Gastroesophageal sphincter (tissue), 4 donors: Measurements from ENCODE around the gene CPSF7. TPM values are rescaled to one million over a fixed set of nuclear protein-coding genes. Genes with fewer than 3 reads are reported as not detected.

Source experiments
- ATAC-seq: fragments of 150-250 bp; one replicate; pipeline ENCODE4 v1.9.1; 2016; ENCODE audit warnings: mild to moderate bottlenecking, moderate library complexity
- H3K27ac ChIP-seq, 4 donors: fragments of 200-600 bp; sonication (generic) in 3 of 4; 1 replicate in 3 of 4; 2 replicates in 1 of 4; pipeline ENCODE4 v1.5.1; 2016 to 2019
- H3K27me3 ChIP-seq: fragments of 200-600 bp; sonication (generic); one replicate; pipeline ENCODE4 v1.5.1; 2019
- H3K36me3 ChIP-seq, 2 donors: fragments of 200-600 bp; sonication (generic); one replicate each; pipeline ENCODE4 v1.5.1; 2019; ENCODE audit warnings: control low read depth in 1 of 2
- H3K4me1 ChIP-seq, 3 donors: fragments of 200-600 bp; sonication (generic); 1 replicate in 2 of 3; 2 replicates in 1 of 3; pipeline ENCODE4 v1.5.1; 2016 to 2019; ENCODE audit warnings: control low read depth in 2 of 3
- H3K4me3 ChIP-seq, 2 donors: fragments of 200-600 bp; sonication (generic); one replicate each; pipeline ENCODE4 v1.5.1; 2019; ENCODE audit warnings: mild to moderate bottlenecking in 1 of 2, moderate library complexity in 1 of 2
- H3K9me3 ChIP-seq, 3 donors: fragments of 200-600 bp; sonication (generic); one replicate each; pipeline ENCODE4 v1.5.1; 2017 to 2019; ENCODE audit warnings: control low read depth in 2 of 3
- EP300 ChIP-seq: sonication (generic); formaldehyde crosslinking; IDR thresholded peaks from one replicate; pipeline ENCODE4 v1.6.1; 2017; ENCODE audit warnings: antibody characterized with exemption, mild to moderate bottlenecking
- POLR2A ChIP-seq, 2 donors: fragments of 450-650 bp; IDR thresholded peaks; one replicate each; pipeline ENCODE4 v1.6.1; 2017; ENCODE audit warnings: antibody characterized with exemption in 2 of 2, mild to moderate bottlenecking in 2 of 2, moderate library complexity in 1 of 2
- POLR2AphosphoS5 ChIP-seq: sonication (generic); formaldehyde crosslinking; IDR thresholded peaks from one replicate; pipeline ENCODE4 v1.6.1; 2017; ENCODE audit warnings: antibody characterized with exemption
- WGBS, 2 donors: methylation state at CpG; one replicate each; pipeline ENCODE4 v1.1.5; 2018; ENCODE audit warnings: low coverage in 1 of 2; 5-methylcytosine and 5-hydroxymethylcytosine counted together
- total RNA-seq, 4 donors: library from RNA; depleted of rRNA; stranded (reverse); fragments of >200 nt; gene quantifications; one replicate each; pipeline ENCODE4 v1.1.0, GENCODE V29; 2016
- TF ChIP-seq, protein P1 (sequence below), 4 experiments: fragments of 200-600 bp in 2 of 4; fragments of 450-650 bp in 2 of 4; sonication (generic) in 1 of 4; IDR thresholded peaks; one replicate each; pipeline ENCODE4 v1.5.1; 2017 to 2019; ENCODE audit warnings: antibody characterized with exemption in 4 of 4, mild to moderate bottlenecking in 2 of 4, moderate library complexity in 2 of 4

CPSF7 gene
- total RNA-seq, 4 donors from 2014 or later: 36.6 to 50.4 (median 43.7) TPM

DNA sequence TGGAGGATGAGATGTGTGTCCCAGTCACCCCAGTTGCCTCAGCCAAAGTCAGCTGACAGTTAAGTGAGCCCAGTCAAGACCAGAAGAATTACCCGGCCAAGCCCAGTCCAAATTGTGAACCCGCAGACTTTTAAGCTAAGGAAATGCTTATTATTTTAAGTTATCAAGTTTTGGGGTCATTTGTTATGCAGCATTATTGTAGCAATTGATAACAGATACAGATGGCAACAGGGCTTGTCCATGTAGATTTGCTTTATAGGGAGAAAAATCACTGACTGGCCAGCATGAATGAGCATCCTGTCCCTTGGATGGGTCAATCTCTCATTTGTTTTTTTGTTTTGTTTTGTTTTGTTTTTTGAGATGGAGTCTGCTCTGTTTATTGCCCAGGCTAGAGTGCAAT is 23.1 kb upstream of the CPSF7 start:
- Histone ChIP-seq H3K9me3 (no peaks in the 10 kb centered on the region), H3K4me1 (peaks cover 5 to 36% (median 10%) of the 10 kb centered on the region in 3 donors), H3K4me3 (no peak overlapping the region), H3K36me3 (peaks cover 0 to 66% of the 10 kb centered on the region in 2 donors), H3K27ac (no peak overlapping the region), H3K27me3 (no peaks in the 10 kb centered on the region)
- 100% methylated on average over 1 to 2 of the region's 2 CpGs for WGBS, 2 donors
- no peak for ATAC-seq
- TF ChIP-seq POLR2AphosphoS5 (no peak), EP300 (no peak)

DNA sequence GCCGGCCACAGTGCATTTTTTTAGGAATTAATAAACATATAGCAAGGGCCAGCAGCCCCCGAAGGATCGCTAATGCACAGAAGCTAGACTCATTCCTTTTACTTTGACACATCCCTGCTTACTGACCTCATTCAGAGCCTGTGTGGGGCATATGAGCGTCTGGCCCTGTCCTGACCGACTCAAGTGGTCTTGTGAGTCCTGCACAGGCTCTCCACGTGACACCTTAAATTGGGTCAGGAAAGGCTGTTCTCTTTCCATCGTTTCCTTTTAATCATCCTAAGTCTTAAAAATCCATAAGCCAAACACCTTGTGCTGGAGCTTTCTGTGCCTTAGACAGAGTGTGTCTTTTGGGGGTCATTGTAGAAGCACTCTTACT is 18.8 kb upstream of the CPSF7 start:
- H3K9me3 ChIP-seq: no peaks in the 10 kb centered on the region
- H3K4me3 ChIP-seq: no peak overlapping the region
- no peak for ATAC-seq
- 22 to 52% methylated on average over 4 to 5 of the region's 7 CpGs for WGBS, 2 donors
- peak overlapping the region; percentile 21 to 75 (median 66) for H3K27ac ChIP-seq
- peaks cover 0 to 90% of the 10 kb centered on the region in 2 donors for H3K36me3 ChIP-seq
- no peaks in the 10 kb centered on the region for H3K27me3 ChIP-seq
- H3K4me1 ChIP-seq: peaks cover 10 to 47% (median 32%) of the 10 kb centered on the region in 3 donors
- TF ChIP-seq EP300 (no peak), POLR2A (IDR thresholded peaks at IDR 0.05) (no peak), POLR2AphosphoS5 (no peak)
- TF ChIP-seq, protein P1, sequence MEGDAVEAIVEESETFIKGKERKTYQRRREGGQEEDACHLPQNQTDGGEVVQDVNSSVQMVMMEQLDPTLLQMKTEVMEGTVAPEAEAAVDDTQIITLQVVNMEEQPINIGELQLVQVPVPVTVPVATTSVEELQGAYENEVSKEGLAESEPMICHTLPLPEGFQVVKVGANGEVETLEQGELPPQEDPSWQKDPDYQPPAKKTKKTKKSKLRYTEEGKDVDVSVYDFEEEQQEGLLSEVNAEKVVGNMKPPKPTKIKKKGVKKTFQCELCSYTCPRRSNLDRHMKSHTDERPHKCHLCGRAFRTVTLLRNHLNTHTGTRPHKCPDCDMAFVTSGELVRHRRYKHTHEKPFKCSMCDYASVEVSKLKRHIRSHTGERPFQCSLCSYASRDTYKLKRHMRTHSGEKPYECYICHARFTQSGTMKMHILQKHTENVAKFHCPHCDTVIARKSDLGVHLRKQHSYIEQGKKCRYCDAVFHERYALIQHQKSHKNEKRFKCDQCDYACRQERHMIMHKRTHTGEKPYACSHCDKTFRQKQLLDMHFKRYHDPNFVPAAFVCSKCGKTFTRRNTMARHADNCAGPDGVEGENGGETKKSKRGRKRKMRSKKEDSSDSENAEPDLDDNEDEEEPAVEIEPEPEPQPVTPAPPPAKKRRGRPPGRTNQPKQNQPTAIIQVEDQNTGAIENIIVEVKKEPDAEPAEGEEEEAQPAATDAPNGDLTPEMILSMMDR (IDR thresholded peaks at IDR 0.05): no peak

DNA sequence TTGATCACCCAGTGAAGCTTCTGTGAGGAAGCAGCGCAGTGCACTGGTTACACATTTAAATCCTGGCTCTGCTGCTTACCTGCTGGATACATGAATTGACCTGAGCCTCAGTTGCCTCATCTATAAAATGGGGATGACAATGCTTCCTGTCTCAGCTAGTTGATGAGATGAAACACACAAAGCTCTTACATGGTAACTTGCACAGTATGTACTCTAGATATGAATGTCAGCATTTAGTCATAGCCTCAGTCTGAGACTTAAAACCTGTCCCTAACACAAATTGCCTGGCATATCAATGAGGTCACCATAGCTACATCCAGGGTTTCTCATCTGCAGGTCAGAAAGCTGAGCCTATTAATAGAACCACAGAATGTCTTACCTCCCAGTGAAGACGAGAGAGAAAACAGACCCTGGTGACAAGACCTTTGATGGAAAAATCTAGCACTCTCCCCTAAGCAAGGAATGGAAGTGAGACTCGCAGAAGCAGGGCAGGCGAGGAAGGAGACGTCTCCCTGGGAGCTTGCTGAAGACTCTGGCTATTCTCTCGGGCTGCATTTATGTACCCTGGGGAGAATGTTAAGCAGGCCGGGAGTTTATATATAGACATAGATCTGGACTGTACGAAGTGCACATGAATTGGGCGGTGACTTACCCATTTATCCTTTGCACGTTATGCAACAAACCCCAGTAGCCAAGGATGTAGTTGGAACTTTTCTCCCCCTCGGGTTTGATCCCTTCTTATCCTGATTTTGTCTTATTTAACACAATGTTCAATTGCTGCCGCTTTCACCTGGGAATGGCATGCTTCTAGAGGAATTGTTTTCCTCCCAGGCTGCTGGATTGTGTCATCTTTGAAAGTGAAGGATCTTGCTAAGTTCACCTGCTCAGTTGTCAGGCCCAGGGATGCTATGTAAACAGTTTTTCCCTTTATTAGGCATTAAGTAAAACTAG is 18.1 kb upstream of the CPSF7 start:
- ATAC-seq: peak; percentile 26
- Histone ChIP-seq H3K27ac (peak overlapping the region; percentile 35 to 75 (median 66)), H3K4me1 (peaks cover 10 to 44% (median 32%) of the 10 kb centered on the region in 3 donors), H3K9me3 (no peaks in the 10 kb centered on the region), H3K4me3 (no peak overlapping the region), H3K36me3 (peaks cover 0 to 89% of the 10 kb centered on the region in 2 donors), H3K27me3 (no peaks in the 10 kb centered on the region)
- 19 to 40% methylated on average over 10 to 12 of the region's 12 CpGs for WGBS, 2 donors
- TF ChIP-seq POLR2AphosphoS5 (peak; percentile 80), POLR2A (IDR thresholded peaks at IDR 0.05) (no peak)
- TF ChIP-seq, protein P1 (IDR thresholded peaks at IDR 0.05): no peak

DNA sequence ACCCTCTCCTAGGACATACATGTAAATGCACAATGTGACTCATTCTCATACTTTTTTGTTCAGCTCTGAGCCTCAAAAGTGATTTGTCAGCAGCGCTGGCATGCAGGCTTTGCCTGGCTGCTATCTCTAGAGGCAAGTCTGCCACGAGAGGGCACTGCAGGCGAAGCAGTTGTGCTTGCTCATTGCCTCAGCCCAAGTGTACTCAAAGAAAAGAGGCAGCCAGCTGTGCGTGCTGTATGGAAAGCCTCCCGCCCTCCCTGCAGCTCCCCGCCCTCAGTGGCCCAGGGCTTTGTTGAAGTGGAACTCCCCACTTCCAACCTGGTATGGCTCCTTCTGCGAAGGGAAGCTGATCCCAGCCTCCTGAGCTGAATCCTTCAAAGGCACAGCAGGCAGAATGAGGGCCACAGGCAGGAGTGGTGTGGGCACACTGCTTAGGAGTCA is 16.5 kb upstream of the CPSF7 start:
- Histone ChIP-seq H3K36me3 (peaks cover 0 to 93% of the 10 kb centered on the region in 2 donors), H3K4me1 (peaks cover 10 to 44% (median 32%) of the 10 kb centered on the region in 3 donors), H3K27ac (peak overlapping the region in 3 of 4 donors; percentile 70 to 78 (median 75)), H3K4me3 (no peak overlapping the region), H3K27me3 (no peaks in the 10 kb centered on the region), H3K9me3 (no peaks in the 10 kb centered on the region)
- peak; percentile 92 for ATAC-seq
- WGBS, 2 donors: 0 to 25% methylated on average over 1 to 2 of the region's 7 CpGs
- TF ChIP-seq POLR2AphosphoS5 (peak; percentile 71), EP300 (no peak), POLR2A (IDR thresholded peaks at IDR 0.05) (no peak)
- TF ChIP-seq, protein P1 (IDR thresholded peaks at IDR 0.05): peak; percentile 31 to 90 (median 86)

DNA sequence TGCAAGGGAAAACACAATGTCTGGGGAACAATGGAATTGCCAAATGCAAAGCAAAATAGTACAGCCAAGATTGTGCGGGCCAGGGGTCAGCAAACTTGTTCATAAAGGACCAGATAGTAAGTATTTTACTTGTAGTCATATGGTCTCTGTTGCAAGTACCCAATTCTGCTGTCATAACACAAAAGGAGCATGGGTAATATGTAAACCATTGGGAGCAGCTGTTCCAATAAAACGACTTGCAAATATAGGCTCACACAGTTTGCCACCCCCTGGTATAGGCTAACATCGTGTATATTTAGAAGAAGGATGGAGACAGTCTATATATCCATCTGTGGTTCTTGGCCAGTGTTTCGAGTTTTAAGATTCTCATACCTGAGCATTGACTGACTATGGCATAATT is 15.7 kb upstream of the CPSF7 start:
- Histone ChIP-seq H3K27me3 (no peaks in the 10 kb centered on the region), H3K4me1 (peaks cover 10 to 44% (median 32%) of the 10 kb centered on the region in 3 donors), H3K27ac (peak overlapping the region in 3 of 4 donors; percentile 70 to 78 (median 75)), H3K9me3 (no peaks in the 10 kb centered on the region), H3K36me3 (peaks cover 0 to 93% of the 10 kb centered on the region in 2 donors), H3K4me3 (no peak overlapping the region)
- 66 to 71% methylated on average over 4 of the region's 4 CpGs for WGBS, 2 donors
- ATAC-seq: no peak
- TF ChIP-seq POLR2A (IDR thresholded peaks at IDR 0.05) (no peak), POLR2AphosphoS5 (no peak), EP300 (no peak)
- TF ChIP-seq, protein P1 (IDR thresholded peaks at IDR 0.05): no peak
